ENCODE data around the gene ARFIP1. TPM values are rescaled to one million over a fixed set of nuclear protein-coding genes. Genes with fewer than 3 reads are reported as not detected.

Gene ARFIP1
- total RNA-seq, 4 donors from 2014 or later: 26.3 to 36.1 (median 30.6) TPM

DNA sequence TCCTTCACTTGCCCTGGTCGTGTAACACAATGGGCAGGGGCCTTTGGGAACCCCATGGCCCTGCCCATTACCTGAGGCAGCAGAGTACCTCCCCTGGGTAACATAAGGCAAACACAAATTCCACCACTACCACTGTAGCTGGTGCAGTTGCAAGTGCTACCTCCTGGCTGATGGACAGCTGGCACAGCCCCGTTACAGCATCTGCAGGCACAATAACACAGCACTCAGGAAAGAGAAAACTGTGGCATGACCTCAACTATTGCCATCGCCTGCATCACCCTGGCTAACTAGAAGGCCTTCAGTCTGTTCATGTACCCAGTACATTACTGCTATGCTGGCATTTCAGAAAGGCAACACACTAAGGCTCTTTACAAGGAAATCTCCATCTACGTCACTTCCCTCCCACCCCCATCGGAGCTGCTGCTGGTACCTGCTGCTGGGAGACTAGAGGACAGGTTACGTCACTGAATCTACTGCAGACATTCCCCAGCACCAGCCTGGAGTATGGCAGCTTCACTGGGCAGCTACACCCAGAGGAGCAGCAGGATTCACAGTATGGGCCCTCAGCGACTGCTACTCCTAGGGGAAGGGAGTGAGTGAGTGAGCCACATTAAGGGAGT lies 39.4 kb downstream of the ARFIP1 start:
- Histone ChIP-seq H3K4me3 (no peak overlapping the region), H3K9me3 (no peaks in the 10 kb centered on the region), H3K27ac (replicated peaks in 1 of 4) (no peak overlapping the region), H3K27me3 (no peaks in the 10 kb centered on the region), H3K36me3 (peaks cover 0 to 9% (median 4%) of the 10 kb centered on the region in 4 donors), H3K4me1 (peaks cover 0 to 4% (median 0%) of the 10 kb centered on the region in 4 donors)
- WGBS: 93% methylated on average over 7 of the region's 7 CpGs
- intact Hi-C loops (cut with DNase I): no loop called here
- TF ChIP-seq, protein P1, sequence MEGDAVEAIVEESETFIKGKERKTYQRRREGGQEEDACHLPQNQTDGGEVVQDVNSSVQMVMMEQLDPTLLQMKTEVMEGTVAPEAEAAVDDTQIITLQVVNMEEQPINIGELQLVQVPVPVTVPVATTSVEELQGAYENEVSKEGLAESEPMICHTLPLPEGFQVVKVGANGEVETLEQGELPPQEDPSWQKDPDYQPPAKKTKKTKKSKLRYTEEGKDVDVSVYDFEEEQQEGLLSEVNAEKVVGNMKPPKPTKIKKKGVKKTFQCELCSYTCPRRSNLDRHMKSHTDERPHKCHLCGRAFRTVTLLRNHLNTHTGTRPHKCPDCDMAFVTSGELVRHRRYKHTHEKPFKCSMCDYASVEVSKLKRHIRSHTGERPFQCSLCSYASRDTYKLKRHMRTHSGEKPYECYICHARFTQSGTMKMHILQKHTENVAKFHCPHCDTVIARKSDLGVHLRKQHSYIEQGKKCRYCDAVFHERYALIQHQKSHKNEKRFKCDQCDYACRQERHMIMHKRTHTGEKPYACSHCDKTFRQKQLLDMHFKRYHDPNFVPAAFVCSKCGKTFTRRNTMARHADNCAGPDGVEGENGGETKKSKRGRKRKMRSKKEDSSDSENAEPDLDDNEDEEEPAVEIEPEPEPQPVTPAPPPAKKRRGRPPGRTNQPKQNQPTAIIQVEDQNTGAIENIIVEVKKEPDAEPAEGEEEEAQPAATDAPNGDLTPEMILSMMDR (IDR thresholded peaks at IDR 0.05): no peak
- TF ChIP-seq POLR2A (IDR thresholded peaks at IDR 0.05; ENCODE audit: low read depth) (no peak), EP300 (IDR thresholded peaks at IDR 0.05) (no peak), POLR2AphosphoS5 (IDR thresholded peaks at IDR 0.05) (no peak)
- DNase-seq (ENCODE audit: extremely low spot score): no peak

DNA sequence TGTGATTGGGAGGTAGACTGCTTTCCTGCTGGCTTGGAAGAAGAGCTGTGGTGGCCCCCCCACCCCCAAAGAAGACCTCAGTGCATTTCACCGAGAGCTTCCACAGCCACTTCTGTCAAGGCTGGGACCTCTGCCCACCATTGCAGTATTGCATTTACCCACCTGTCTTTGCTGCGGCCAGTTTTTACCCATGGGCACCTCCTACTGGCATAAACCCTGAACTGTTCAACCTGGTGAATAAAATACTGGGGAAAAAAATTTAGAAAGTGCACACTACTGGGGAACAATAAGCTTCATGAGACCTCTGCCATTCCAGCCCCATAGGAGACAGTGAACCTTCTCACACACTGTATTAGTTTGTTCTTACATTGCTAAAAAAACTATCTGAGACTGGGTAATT lies 40.3 kb downstream of the ARFIP1 start:
- H3K4me3 ChIP-seq: no peak overlapping the region
- intact Hi-C loops (cut with DNase I): no loop called here
- H3K36me3 ChIP-seq: peaks cover 0 to 9% (median 4%) of the 10 kb centered on the region in 4 donors
- TF ChIP-seq POLR2AphosphoS5 (IDR thresholded peaks at IDR 0.05) (no peak), POLR2A (IDR thresholded peaks at IDR 0.05; ENCODE audit: low read depth) (no peak), EP300 (IDR thresholded peaks at IDR 0.05) (no peak)
- TF ChIP-seq, protein P1 (IDR thresholded peaks at IDR 0.05): no peak
- DNase-seq (ENCODE audit: extremely low spot score): no peak
- no peaks in the 10 kb centered on the region for H3K9me3 ChIP-seq
- no peak overlapping the region for H3K27ac ChIP-seq (replicated peaks in 1 of 4)
- 94% methylated on average over 2 of the region's 2 CpGs for WGBS
- no peaks in the 10 kb centered on the region for H3K27me3 ChIP-seq
- peaks cover 0 to 4% (median 0%) of the 10 kb centered on the region in 4 donors for H3K4me1 ChIP-seq

DNA sequence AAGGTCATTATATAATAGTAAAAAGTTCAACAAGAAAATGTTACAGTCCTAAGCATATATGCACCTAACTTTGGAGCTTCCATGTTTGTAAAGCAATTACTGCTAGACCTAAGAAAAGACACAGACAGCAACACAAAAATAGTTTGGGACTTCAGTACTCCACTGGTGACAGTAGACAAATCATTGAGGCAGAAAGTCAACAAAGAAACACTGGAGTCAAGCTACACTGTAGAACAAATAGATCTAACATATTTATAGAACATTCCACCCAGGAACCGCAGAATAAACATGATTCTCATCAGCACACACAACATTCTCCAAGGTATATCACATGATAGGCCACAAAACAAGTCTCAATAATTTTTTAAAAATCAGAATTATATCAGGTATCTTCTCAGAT lies 42.6 kb downstream of the ARFIP1 start:
- intact Hi-C loops (cut with DNase I): no loop called here
- H3K27me3 ChIP-seq: no peaks in the 10 kb centered on the region
- peaks cover 0 to under 1% (median 0%) of the 10 kb centered on the region in 4 donors for H3K4me1 ChIP-seq
- H3K4me3 ChIP-seq: no peak overlapping the region
- H3K27ac ChIP-seq (replicated peaks in 1 of 4): no peak overlapping the region
- WGBS: 100% methylated on average over 1 of the region's 1 CpG
- peaks cover 0 to under 1% (median 0%) of the 10 kb centered on the region in 4 donors for H3K9me3 ChIP-seq
- H3K36me3 ChIP-seq: peaks cover 0 to 9% (median 4%) of the 10 kb centered on the region in 4 donors
- TF ChIP-seq, protein P1 (IDR thresholded peaks at IDR 0.05): no peak
- no peak for TF ChIP-seq POLR2AphosphoS5 (IDR thresholded peaks at IDR 0.05)
- DNase-seq (ENCODE audit: extremely low spot score): no peak

DNA sequence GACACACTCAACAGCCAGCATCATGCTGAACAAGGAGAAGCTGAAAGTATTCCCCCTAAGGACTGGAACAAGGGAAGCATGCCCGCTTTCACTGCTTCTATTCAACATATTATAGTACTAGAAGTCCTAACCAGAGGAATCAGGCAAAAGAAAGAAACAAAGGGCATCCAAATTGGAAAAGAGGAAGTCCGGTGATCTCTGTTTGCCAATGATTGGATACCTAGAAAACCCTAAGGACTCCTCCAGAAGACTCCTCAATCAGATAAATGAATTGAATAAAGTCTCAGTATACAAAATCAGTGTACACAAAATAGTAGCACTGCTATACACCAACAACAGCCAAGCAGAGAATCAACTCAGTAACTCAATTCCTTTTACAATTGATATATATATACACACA lies 44.8 kb downstream of the ARFIP1 start:
- TF ChIP-seq POLR2AphosphoS5 (IDR thresholded peaks at IDR 0.05): no peak
- intact Hi-C loops (cut with DNase I): no loop called here
- WGBS: 98% methylated on average over 2 of the region's 2 CpGs
- Histone ChIP-seq H3K36me3 (peaks cover 0 to 4% (median 3%) of the 10 kb centered on the region in 4 donors), H3K4me1 (no peaks in the 10 kb centered on the region), H3K9me3 (peaks cover 0 to 6% (median 3%) of the 10 kb centered on the region in 4 donors), H3K4me3 (no peak overlapping the region), H3K27ac (replicated peaks in 1 of 4) (no peak overlapping the region), H3K27me3 (no peaks in the 10 kb centered on the region)
- no peak for DNase-seq (ENCODE audit: extremely low spot score)

DNA sequence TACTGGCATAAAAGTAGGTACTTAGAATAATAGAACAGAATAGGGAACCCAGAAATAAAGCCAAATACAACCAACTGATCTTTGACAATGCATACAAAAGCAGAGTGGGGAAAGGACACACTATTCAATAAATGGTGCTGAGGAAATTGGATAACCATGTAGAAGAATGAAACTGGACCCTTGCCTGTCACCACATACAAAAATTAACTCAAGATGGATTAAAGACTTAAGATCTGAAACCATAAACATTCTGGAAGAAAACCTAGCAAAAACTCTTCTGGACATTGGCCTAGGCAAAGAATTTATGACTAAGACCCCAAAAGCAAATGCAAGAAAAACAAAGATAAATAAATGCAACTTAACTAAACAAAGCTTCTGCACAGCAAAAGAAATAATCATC lies 45.6 kb downstream of the ARFIP1 start:
- Histone ChIP-seq H3K36me3 (peaks cover 0 to 8% (median 0%) of the 10 kb centered on the region in 4 donors), H3K9me3 (peaks cover 0 to 6% (median 3%) of the 10 kb centered on the region in 4 donors), H3K4me3 (no peak overlapping the region), H3K4me1 (no peaks in the 10 kb centered on the region), H3K27ac (replicated peaks in 1 of 4) (no peak overlapping the region), H3K27me3 (no peaks in the 10 kb centered on the region)
- intact Hi-C loops (cut with DNase I): no loop called here
- TF ChIP-seq POLR2AphosphoS5 (IDR thresholded peaks at IDR 0.05): no peak
- no peak for TF ChIP-seq POLR2A (IDR thresholded peaks at IDR 0.05; ENCODE audit: low read depth)
- TF ChIP-seq EP300 (IDR thresholded peaks at IDR 0.05): no peak
- TF ChIP-seq, protein P1 (IDR thresholded peaks at IDR 0.05): no peak
- DNase-seq (ENCODE audit: extremely low spot score): no peak
